ENCODE measurements around the gene OR5F1.

Gene OR5F1

DNA sequence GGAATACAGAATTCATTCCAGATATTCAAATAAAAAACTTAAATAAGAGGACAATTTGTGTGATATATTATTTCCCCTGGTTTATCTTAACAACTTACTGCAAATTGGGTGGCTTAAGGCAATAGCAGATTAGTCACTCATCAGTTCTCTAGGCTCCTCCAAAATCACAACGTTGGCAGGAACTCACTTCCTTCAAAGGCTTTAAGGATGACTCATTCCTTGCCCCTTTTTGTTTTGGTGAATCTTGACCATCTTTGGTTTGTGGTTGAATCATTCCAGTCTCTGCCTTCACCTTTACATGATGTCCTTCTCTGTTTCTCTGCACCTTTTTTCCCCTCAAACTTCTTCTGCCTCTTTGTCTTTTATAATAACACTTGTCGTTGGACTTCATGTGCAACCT is 28.0 kb downstream of the OR5F1 start:
- TF ChIP-seq, protein P1, sequence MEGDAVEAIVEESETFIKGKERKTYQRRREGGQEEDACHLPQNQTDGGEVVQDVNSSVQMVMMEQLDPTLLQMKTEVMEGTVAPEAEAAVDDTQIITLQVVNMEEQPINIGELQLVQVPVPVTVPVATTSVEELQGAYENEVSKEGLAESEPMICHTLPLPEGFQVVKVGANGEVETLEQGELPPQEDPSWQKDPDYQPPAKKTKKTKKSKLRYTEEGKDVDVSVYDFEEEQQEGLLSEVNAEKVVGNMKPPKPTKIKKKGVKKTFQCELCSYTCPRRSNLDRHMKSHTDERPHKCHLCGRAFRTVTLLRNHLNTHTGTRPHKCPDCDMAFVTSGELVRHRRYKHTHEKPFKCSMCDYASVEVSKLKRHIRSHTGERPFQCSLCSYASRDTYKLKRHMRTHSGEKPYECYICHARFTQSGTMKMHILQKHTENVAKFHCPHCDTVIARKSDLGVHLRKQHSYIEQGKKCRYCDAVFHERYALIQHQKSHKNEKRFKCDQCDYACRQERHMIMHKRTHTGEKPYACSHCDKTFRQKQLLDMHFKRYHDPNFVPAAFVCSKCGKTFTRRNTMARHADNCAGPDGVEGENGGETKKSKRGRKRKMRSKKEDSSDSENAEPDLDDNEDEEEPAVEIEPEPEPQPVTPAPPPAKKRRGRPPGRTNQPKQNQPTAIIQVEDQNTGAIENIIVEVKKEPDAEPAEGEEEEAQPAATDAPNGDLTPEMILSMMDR (conservative IDR thresholded peaks at IDR 0.05; ENCODE audit: control insufficient read depth, insufficient read depth, low read depth, low read length): no peak

DNA sequence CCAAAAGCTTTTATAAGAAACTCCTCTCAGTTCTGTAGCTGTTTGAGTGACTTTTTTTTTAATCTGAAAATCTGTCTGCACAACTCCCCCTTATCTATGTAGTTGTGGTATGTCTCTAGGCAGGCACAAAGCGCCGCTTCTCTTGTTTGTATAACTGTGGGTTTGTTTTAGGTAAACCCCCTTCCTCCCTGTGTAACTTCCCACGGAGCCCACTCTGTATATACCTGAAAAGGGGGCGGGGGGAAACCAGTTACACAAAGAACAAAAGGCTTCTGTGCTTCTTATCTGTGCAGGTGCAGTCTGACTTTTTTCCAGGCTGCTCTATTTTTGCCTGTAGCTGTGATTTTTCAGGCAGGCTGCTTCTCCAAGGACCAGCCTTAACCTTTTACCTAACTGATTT is 37.9 kb downstream of the OR5F1 start:
- no peak for DNase-seq (ENCODE audit: low read depth)
- TF ChIP-seq, protein P1 (conservative IDR thresholded peaks at IDR 0.05; ENCODE audit: control insufficient read depth, insufficient read depth, low read depth, low read length): no peak
- H3K4me3 ChIP-seq (ENCODE audit: control insufficient read depth, low read depth, low read length): no peak overlapping the region

More for the DNA sequence above, 28.0 kb downstream of the OR5F1 start:
- no peak overlapping the region for H3K4me3 ChIP-seq (ENCODE audit: control insufficient read depth, low read depth, low read length)
- no peak for DNase-seq (ENCODE audit: low read depth)

DNA sequence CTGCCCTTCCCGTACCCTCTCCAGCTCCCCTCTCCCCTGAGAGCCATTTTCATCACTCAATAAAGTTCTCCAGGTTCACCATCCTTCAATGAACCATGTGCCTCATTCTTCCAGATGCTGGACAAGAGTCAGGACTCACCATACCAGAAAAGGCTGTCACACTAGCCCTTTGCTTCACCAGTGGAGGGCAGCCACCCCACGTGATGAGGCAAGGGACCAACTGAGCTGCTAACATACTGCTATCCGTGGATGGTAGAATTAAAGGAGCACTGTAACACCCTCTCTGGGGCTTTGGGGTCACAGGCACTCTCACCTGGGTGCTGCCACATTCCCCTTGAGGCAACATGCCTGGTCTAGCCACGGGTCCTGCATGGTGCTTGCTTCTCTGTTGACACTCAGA is 45.1 kb downstream of the OR5F1 start:
- H3K4me3 ChIP-seq (ENCODE audit: control insufficient read depth, low read depth, low read length): no peak overlapping the region
- no peak for DNase-seq (ENCODE audit: low read depth)
- TF ChIP-seq, protein P1 (conservative IDR thresholded peaks at IDR 0.05; ENCODE audit: control insufficient read depth, insufficient read depth, low read depth, low read length): no peak

Data from fibroblast of mammary gland (primary cell).